MM.1S (cell line): ENCODE results near the gene PANX1.

Experiments
- DNase-seq: peaks from one replicate; pipeline ENCODE4 v3.0.0-alpha.2; 2015
- H2AFZ ChIP-seq: fragments of 300-600 bp; sonication (generic); 2 replicates; pipeline ENCODE4 v1.6.0; 2016; ENCODE audit warnings: antibody characterized with exemption, low read length
- H3F3A ChIP-seq: fragments of 300-600 bp; sonication (generic); 2 replicates; pipeline ENCODE4 v1.6.1; 2016; ENCODE audit warnings: mild to moderate bottlenecking, antibody characterized with exemption, low read length, moderate library complexity, mixed read lengths; ENCODE audit not compliant: insufficient read depth
- H3K27ac ChIP-seq: fragments of 300-600 bp; sonication (generic); 2 replicates; pipeline ENCODE4 v1.5.1; 2016; ENCODE audit warnings: mild to moderate bottlenecking, low read length
- H3K27me3 ChIP-seq: fragments of 300-600 bp; sonication (generic); replicated peaks from 2 replicates; pipeline ENCODE4 v1.6.0; 2016; ENCODE audit warnings: low read length; ENCODE audit not compliant: insufficient read depth
- H3K36me3 ChIP-seq: fragments of 300-600 bp; sonication (generic); replicated peaks from 2 replicates; pipeline ENCODE4 v1.6.1; 2016; ENCODE audit warnings: mild to moderate bottlenecking, low read length, mixed read lengths; ENCODE audit not compliant: insufficient read depth
- H3K4me1 ChIP-seq: fragments of 300-600 bp; sonication (generic); 2 replicates; pipeline ENCODE4 v1.6.1; 2016; ENCODE audit warnings: low read length, mixed read lengths
- H3K4me2 ChIP-seq: fragments of 300-600 bp; sonication (generic); 2 replicates; pipeline ENCODE4 v1.6.0; 2016; ENCODE audit warnings: low read depth, low read length
- H3K4me3 ChIP-seq: fragments of 300-600 bp; sonication (generic); 2 replicates; pipeline ENCODE4 v1.5.1; 2016; ENCODE audit warnings: low read length, mixed read lengths
- H3K79me2 ChIP-seq: fragments of 300-600 bp; sonication (generic); 2 replicates; pipeline ENCODE4 v1.6.1; 2016; ENCODE audit warnings: mixed run types, low read length, mixed read lengths
- H3K9ac ChIP-seq: fragments of 300-600 bp; sonication (generic); 2 replicates; pipeline ENCODE4 v1.6.1; 2016; ENCODE audit warnings: low read length, mixed read lengths
- H3K9me2 ChIP-seq: fragments of 300-600 bp; sonication (generic); replicated peaks from 2 replicates; pipeline ENCODE4 v1.6.1; 2016; ENCODE audit warnings: mild to moderate bottlenecking, low read length, mixed read lengths; ENCODE audit not compliant: insufficient read depth
- H3K9me3 ChIP-seq: fragments of 300-600 bp; sonication (generic); replicated peaks from 2 replicates; pipeline ENCODE4 v1.6.1; 2016; ENCODE audit warnings: mild to moderate bottlenecking, low read length, mixed read lengths; ENCODE audit not compliant: insufficient read depth
- H4K20me1 ChIP-seq: fragments of 300-600 bp; sonication (generic); 2 replicates; pipeline ENCODE4 v1.6.1; 2016; ENCODE audit warnings: mild to moderate bottlenecking, low read length, moderate library complexity, mixed read lengths; ENCODE audit not compliant: insufficient read depth
- EZH2 ChIP-seq: fragments of 300-600 bp; sonication (generic); optimal IDR thresholded peaks from 2 replicates; pipeline ENCODE3; 2017; ENCODE audit warnings: low read depth, mild to moderate bottlenecking, antibody characterized with exemption, low read length, mixed read lengths
- EZH2phosphoT487 ChIP-seq: fragments of 300-600 bp; sonication (generic); IDR thresholded peaks from 2 replicates; pipeline ENCODE4 v1.6.1; 2018; ENCODE audit warnings: antibody characterized with exemption, low read length
- TF ChIP-seq, protein P1 (sequence below): fragments of 300-600 bp; sonication (generic); IDR thresholded peaks from 2 replicates; pipeline ENCODE4 v1.5.1; 2016; ENCODE audit warnings: antibody characterized with exemption, low read length, mixed read lengths

PANX1 gene

DNA sequence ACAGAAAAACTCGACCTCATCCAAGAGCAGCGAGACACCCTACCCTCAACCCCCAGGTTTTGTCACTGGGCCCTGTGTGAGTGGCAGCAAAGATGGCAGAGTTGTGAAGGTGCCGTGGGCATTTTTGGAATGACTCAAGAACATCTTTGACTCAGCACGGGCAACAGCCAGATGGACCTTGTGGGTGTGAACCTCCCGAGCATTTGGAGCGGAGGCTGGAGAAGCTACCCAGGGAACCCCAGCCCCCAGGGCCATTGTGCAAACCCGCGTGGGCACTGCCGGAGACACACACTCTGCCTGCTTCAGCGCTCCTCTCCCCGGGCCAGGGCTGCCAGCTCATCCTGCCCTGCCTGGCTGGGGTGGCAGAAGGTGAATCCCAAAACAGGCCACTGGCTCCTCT is 66.1 kb downstream of the PANX1 start:
- H3K9me3 ChIP-seq, result no peaks in the 10 kb centered on the region
- no peak overlapping the region for H2AFZ ChIP-seq
- no peaks in the 10 kb centered on the region for H3K9me2 ChIP-seq
- H3K79me2 ChIP-seq, result no peaks in the 10 kb centered on the region
- no peak overlapping the region for H3K9ac ChIP-seq
- no peaks in the 10 kb centered on the region for H3F3A ChIP-seq
- no peak overlapping the region for H3K4me2 ChIP-seq
- H3K36me3 ChIP-seq, result no peaks in the 10 kb centered on the region
- TF ChIP-seq EZH2phosphoT487 (no peak), EZH2 (no peak)
- TF ChIP-seq, protein P1, sequence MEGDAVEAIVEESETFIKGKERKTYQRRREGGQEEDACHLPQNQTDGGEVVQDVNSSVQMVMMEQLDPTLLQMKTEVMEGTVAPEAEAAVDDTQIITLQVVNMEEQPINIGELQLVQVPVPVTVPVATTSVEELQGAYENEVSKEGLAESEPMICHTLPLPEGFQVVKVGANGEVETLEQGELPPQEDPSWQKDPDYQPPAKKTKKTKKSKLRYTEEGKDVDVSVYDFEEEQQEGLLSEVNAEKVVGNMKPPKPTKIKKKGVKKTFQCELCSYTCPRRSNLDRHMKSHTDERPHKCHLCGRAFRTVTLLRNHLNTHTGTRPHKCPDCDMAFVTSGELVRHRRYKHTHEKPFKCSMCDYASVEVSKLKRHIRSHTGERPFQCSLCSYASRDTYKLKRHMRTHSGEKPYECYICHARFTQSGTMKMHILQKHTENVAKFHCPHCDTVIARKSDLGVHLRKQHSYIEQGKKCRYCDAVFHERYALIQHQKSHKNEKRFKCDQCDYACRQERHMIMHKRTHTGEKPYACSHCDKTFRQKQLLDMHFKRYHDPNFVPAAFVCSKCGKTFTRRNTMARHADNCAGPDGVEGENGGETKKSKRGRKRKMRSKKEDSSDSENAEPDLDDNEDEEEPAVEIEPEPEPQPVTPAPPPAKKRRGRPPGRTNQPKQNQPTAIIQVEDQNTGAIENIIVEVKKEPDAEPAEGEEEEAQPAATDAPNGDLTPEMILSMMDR, result no peak
- no peak overlapping the region for H3K27ac ChIP-seq
- no peaks in the 10 kb centered on the region for H3K4me1 ChIP-seq
- no peaks in the 10 kb centered on the region for H4K20me1 ChIP-seq
- no peaks in the 10 kb centered on the region for H3K27me3 ChIP-seq
- no peak overlapping the region for H3K4me3 ChIP-seq
- DNase-seq, result no peak

DNA sequence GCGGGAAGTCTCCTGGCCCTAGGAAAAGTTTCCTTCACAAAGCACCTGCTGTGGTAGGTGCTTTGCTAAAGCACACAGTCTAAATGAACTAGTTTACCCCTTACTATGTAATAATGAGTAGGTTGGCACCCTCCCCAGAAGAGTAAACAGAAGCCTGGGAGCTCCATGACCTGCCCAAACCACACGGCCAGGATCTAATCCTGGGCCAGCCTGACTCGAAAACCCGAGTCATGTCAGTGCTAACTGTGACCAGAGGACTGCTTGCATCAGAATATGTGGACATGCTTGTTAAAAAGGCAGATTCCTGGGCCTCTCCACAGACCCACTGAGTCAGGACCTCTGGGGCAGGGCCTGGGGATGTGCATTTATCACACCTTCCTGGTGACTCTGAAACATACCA is 67.7 kb downstream of the PANX1 start:
- TF ChIP-seq, protein P1, result no peak
- TF ChIP-seq EZH2 (no peak), EZH2phosphoT487 (no peak)
- no peaks in the 10 kb centered on the region for H3K79me2 ChIP-seq
- H3K36me3 ChIP-seq, result no peaks in the 10 kb centered on the region
- no peaks in the 10 kb centered on the region for H3F3A ChIP-seq
- H3K9me2 ChIP-seq, result no peaks in the 10 kb centered on the region
- no peak overlapping the region for H3K27ac ChIP-seq
- DNase-seq, result no peak
- H3K27me3 ChIP-seq, result no peaks in the 10 kb centered on the region
- no peaks in the 10 kb centered on the region for H3K9me3 ChIP-seq
- H3K9ac ChIP-seq, result no peak overlapping the region
- H2AFZ ChIP-seq, result no peak overlapping the region
- no peak overlapping the region for H3K4me3 ChIP-seq
- H3K4me1 ChIP-seq, result no peaks in the 10 kb centered on the region
- H3K4me2 ChIP-seq, result no peak overlapping the region
- H4K20me1 ChIP-seq, result no peaks in the 10 kb centered on the region

DNA sequence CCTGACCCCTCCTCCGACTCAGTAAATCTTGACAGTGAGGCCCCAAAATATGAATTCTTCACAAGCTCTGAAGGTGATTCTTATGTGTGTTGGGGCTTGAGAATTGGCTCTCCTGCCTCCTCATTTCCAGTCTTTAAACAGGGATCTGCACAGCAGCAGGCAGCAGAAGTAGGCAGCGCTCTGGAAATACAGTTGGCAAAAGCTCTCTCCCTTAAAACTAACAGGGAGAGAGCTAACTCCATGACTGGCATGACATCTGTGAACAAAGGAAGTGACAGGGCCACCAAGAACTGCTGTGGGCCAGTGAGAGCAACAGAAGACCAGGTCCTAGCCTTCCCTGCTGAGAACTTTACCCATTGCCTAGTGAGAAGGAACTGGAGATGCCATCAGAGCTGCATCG is 70.1 kb downstream of the PANX1 start:
- Histone ChIP-seq H3K4me1 (no peaks in the 10 kb centered on the region), H3K27me3 (no peaks in the 10 kb centered on the region), H3F3A (no peaks in the 10 kb centered on the region), H3K4me3 (no peak overlapping the region), H3K4me2 (no peak overlapping the region), H3K36me3 (no peaks in the 10 kb centered on the region), H3K27ac (no peak overlapping the region), H3K9ac (no peak overlapping the region), H2AFZ (no peak overlapping the region), H3K79me2 (no peaks in the 10 kb centered on the region), H3K9me2 (no peaks in the 10 kb centered on the region), H3K9me3 (no peaks in the 10 kb centered on the region), H4K20me1 (no peaks in the 10 kb centered on the region)
- TF ChIP-seq, protein P1, result no peak
- TF ChIP-seq EZH2phosphoT487 (no peak), EZH2 (no peak)
- DNase-seq, result no peak
